Mesendoderm (in vitro differentiated cells): ENCODE data around the gene BAIAP2.

Experiments
- DNase-seq: peaks from one replicate; pipeline ENCODE4 v3.0.0; 2013
- H2AK5ac ChIP-seq: 2 replicates; pipeline ENCODE4 v1.6.1; 2013; ENCODE audit warnings: low read length, inconsistent platforms
- H2BK120ac ChIP-seq: 2 replicates; pipeline ENCODE4 v1.6.1; 2013; ENCODE audit warnings: low read depth, mild to moderate bottlenecking, low read length, moderate library complexity, mixed read lengths
- H2BK15ac ChIP-seq: replicated peaks from 2 replicates; pipeline ENCODE4 v1.6.1; 2013; ENCODE audit warnings: low read depth, mild to moderate bottlenecking, moderate library complexity
- H2BK5ac ChIP-seq: 2 replicates; pipeline ENCODE4 v1.6.1; 2013; ENCODE audit warnings: low read length, inconsistent platforms
- H3K18ac ChIP-seq: 2 replicates; pipeline ENCODE4 v1.6.1; 2013; ENCODE audit warnings: mild to moderate bottlenecking, low read length, mixed read lengths
- H3K23ac ChIP-seq: one replicate; pipeline ENCODE4 v1.6.1; 2013; ENCODE audit warnings: low read length
- H3K27ac ChIP-seq: 2 replicates; pipeline ENCODE4 v1.5.1; 2013; ENCODE audit warnings: low read depth, mild to moderate bottlenecking, inconsistent platforms, low read length, moderate library complexity
- H3K27me3 ChIP-seq: 2 replicates; pipeline ENCODE4 v1.6.1; 2013; ENCODE audit warnings: low read length, control low read depth, mild to moderate bottlenecking, inconsistent platforms; ENCODE audit not compliant: insufficient read depth, poor library complexity
- H3K36me3 ChIP-seq: 2 replicates; pipeline ENCODE4 v1.6.1; 2013; ENCODE audit warnings: low read length, inconsistent platforms; ENCODE audit not compliant: control insufficient read depth, insufficient read depth
- H3K4ac ChIP-seq: one replicate; pipeline ENCODE4 v1.6.1; 2013; ENCODE audit warnings: low read depth, mild to moderate bottlenecking, low read length, moderate library complexity
- H3K4me1 ChIP-seq: 2 replicates; pipeline ENCODE4 v1.6.1; 2013; ENCODE audit warnings: low read depth, low read length, inconsistent platforms; ENCODE audit not compliant: control insufficient read depth
- H3K4me2 ChIP-seq: 2 replicates; pipeline ENCODE4 v1.6.1; 2013; ENCODE audit warnings: low read length
- H3K4me3 ChIP-seq: 2 replicates; pipeline ENCODE4 v1.5.1; 2013; ENCODE audit warnings: mild to moderate bottlenecking, low read length
- H3K56ac ChIP-seq: one replicate; pipeline ENCODE4 v1.6.1; 2013; ENCODE audit warnings: low read length
- H3K79me1 ChIP-seq: 2 replicates; pipeline ENCODE4 v1.6.1; 2013; ENCODE audit warnings: low read length, inconsistent platforms
- H3K79me2 ChIP-seq: 2 replicates; pipeline ENCODE4 v1.6.1; 2013; ENCODE audit warnings: mild to moderate bottlenecking, low read length; ENCODE audit not compliant: control insufficient read depth, insufficient read depth
- H3K9ac ChIP-seq: 2 replicates; pipeline ENCODE4 v1.6.1; 2013; ENCODE audit warnings: low read length, inconsistent platforms
- H4K5ac ChIP-seq: one replicate; pipeline ENCODE4 v1.6.1; 2013; ENCODE audit warnings: low read length
- H4K8ac ChIP-seq: one replicate; pipeline ENCODE4 v1.6.1; 2013; ENCODE audit warnings: low read depth, mild to moderate bottlenecking, control low read depth, low read length, moderate library complexity
- WGBS: extraction: QIAGEN DNeasy Blood & Tissue Kit; methylation state at CpG from one replicate; pipeline ENCODE4 v1.1.7; 2013; ENCODE audit warnings: low lambda C conversion rate, missing lambda C conversion rate; ENCODE audit not compliant: insufficient coverage; ENCODE audit errors: extremely low coverage; 5-methylcytosine and 5-hydroxymethylcytosine counted together

Gene BAIAP2

GRCh38 chr17:81157848-81158687, 123.1 kb downstream of the BAIAP2 start:
- WGBS, result no CpG with 5 or more reads among the region's 39 CpGs

GRCh38 chr17:81158688-81159590, 124.0 kb downstream of the BAIAP2 start:
- WGBS, result no CpG with 5 or more reads among the region's 43 CpGs
- Histone ChIP-seq H4K8ac (no peak overlapping the region), H3K4me3 (no peak overlapping the region), H3K79me2 (no peaks in the 10 kb centered on the region), H3K27ac (no peak overlapping the region), H3K4me1 (no peaks in the 10 kb centered on the region), H3K56ac (no peak overlapping the region), H4K5ac (no peak overlapping the region), H3K18ac (no peak overlapping the region), H3K9ac (no peak overlapping the region), H2BK5ac (no peak overlapping the region), H2AK5ac (no peak overlapping the region), H3K27me3 (no peaks in the 10 kb centered on the region), H3K4ac (no peak overlapping the region), H2BK15ac (no peak overlapping the region), H3K36me3 (no peaks in the 10 kb centered on the region), H2BK120ac (no peak overlapping the region), H3K4me2 (no peak overlapping the region), H3K79me1 (no peaks in the 10 kb centered on the region), H3K23ac (no peak overlapping the region)
- DNase-seq, result no peak

More at GRCh38 chr17:81157848-81158687, 123.1 kb downstream of the BAIAP2 start:
- no peak overlapping the region for H3K27ac ChIP-seq
- no peak overlapping the region for H2BK15ac ChIP-seq
- H3K79me1 ChIP-seq, result no peaks in the 10 kb centered on the region
- H3K56ac ChIP-seq, result no peak overlapping the region
- DNase-seq, result no peak
- no peak overlapping the region for H2BK5ac ChIP-seq
- no peak overlapping the region for H2BK120ac ChIP-seq
- no peak overlapping the region for H3K9ac ChIP-seq
- H4K5ac ChIP-seq, result no peak overlapping the region
- H3K4ac ChIP-seq, result no peak overlapping the region
- H3K36me3 ChIP-seq, result no peaks in the 10 kb centered on the region
- no peaks in the 10 kb centered on the region for H3K27me3 ChIP-seq
- H3K4me1 ChIP-seq, result no peaks in the 10 kb centered on the region
- H2AK5ac ChIP-seq, result no peak overlapping the region
- no peak overlapping the region for H3K18ac ChIP-seq
- no peak overlapping the region for H3K4me2 ChIP-seq
- no peak overlapping the region for H3K23ac ChIP-seq
- H3K4me3 ChIP-seq, result no peak overlapping the region
- no peak overlapping the region for H4K8ac ChIP-seq
- H3K79me2 ChIP-seq, result no peaks in the 10 kb centered on the region

- Histone ChIP-seq H2AK5ac (no peak overlapping the region), H2BK15ac (no peak overlapping the region), H3K27ac (no peak overlapping the region), H3K4ac (no peak overlapping the region), H3K56ac (no peak overlapping the region), H3K27me3 (no peaks in the 10 kb centered on the region), H3K23ac (no peak overlapping the region), H4K5ac (no peak overlapping the region), H3K36me3 (no peaks in the 10 kb centered on the region), H2BK120ac (no peak overlapping the region), H3K9ac (no peak overlapping the region), H2BK5ac (no peak overlapping the region), H3K4me1 (no peaks in the 10 kb centered on the region), H3K18ac (no peak overlapping the region), H3K79me2 (no peaks in the 10 kb centered on the region), H3K4me3 (no peak overlapping the region), H4K8ac (no peak overlapping the region), H3K79me1 (no peaks in the 10 kb centered on the region), H3K4me2 (no peak overlapping the region)
- no CpG with 5 or more reads among the region's 25 CpGs for WGBS
- no peak for DNase-seq
These were observed 124.8 kb downstream of the BAIAP2 start for GRCh38 chr17:81159611-81160265.

- H3K79me2 ChIP-seq, result no peaks in the 10 kb centered on the region
- H4K5ac ChIP-seq, result no peak overlapping the region
- H2BK5ac ChIP-seq, result no peak overlapping the region
- no peak for DNase-seq
- H3K27me3 ChIP-seq, result no peaks in the 10 kb centered on the region
- H3K79me1 ChIP-seq, result no peaks in the 10 kb centered on the region
- no peak overlapping the region for H2BK15ac ChIP-seq
- no peak overlapping the region for H2BK120ac ChIP-seq
- H3K4me2 ChIP-seq, result no peak overlapping the region
- WGBS, result no CpG with 5 or more reads among the region's 28 CpGs
- no peaks in the 10 kb centered on the region for H3K36me3 ChIP-seq
- H3K4me3 ChIP-seq, result no peak overlapping the region
- H3K18ac ChIP-seq, result no peak overlapping the region
- no peak overlapping the region for H3K9ac ChIP-seq
- H2AK5ac ChIP-seq, result no peak overlapping the region
- H4K8ac ChIP-seq, result no peak overlapping the region
- no peaks in the 10 kb centered on the region for H3K4me1 ChIP-seq
- no peak overlapping the region for H3K27ac ChIP-seq
- no peak overlapping the region for H3K56ac ChIP-seq
- no peak overlapping the region for H3K4ac ChIP-seq
- H3K23ac ChIP-seq, result no peak overlapping the region
These were observed 125.4 kb downstream of the BAIAP2 start for GRCh38 chr17:81160306-81160705.

GRCh38 chr17:81160747-81161453, 125.9 kb downstream of the BAIAP2 start:
- H2AK5ac ChIP-seq, result no peak overlapping the region
- no peak overlapping the region for H3K9ac ChIP-seq
- H3K79me2 ChIP-seq, result no peaks in the 10 kb centered on the region
- H3K4ac ChIP-seq, result no peak overlapping the region
- no peak overlapping the region for H3K4me2 ChIP-seq
- H3K36me3 ChIP-seq, result no peaks in the 10 kb centered on the region
- H3K27ac ChIP-seq, result no peak overlapping the region
- no peaks in the 10 kb centered on the region for H3K79me1 ChIP-seq
- H4K8ac ChIP-seq, result no peak overlapping the region
- no peak overlapping the region for H2BK120ac ChIP-seq
- no peaks in the 10 kb centered on the region for H3K27me3 ChIP-seq
- H2BK15ac ChIP-seq, result no peak overlapping the region
- H3K4me3 ChIP-seq, result no peak overlapping the region
- no peak overlapping the region for H2BK5ac ChIP-seq
- DNase-seq, result no peak
- H3K18ac ChIP-seq, result no peak overlapping the region
- no peak overlapping the region for H3K56ac ChIP-seq
- H3K4me1 ChIP-seq, result no peaks in the 10 kb centered on the region
- no peak overlapping the region for H4K5ac ChIP-seq
- no peak overlapping the region for H3K23ac ChIP-seq
- no CpG with 5 or more reads among the region's 32 CpGs for whole genome bisulfite sequencing
